HG03066 (cell line): ENCODE measurements around the gene TMEM45A.
"Not testable (repeated sequence)": the region's sequence is repeated elsewhere in the genome, so short reads cannot be mapped to it uniquely, and the experiment has no call there.

Source experiments
- ATAC-seq: cut with Tn5 transposase; IDR thresholded peaks from one replicate; pipeline ENCODE4 v1.9.1; 2021; ENCODE audit warnings: low read depth; ENCODE audit not compliant: unreplicated experiment

Gene TMEM45A

GRCh38 chr3:100482176-100482575, 10.2 kb upstream of the TMEM45A start:
- no peak for ATAC-seq

GRCh38 chr3:100483529-100483928, 8.9 kb upstream of the TMEM45A start:
- no peak for ATAC-seq

DNA sequence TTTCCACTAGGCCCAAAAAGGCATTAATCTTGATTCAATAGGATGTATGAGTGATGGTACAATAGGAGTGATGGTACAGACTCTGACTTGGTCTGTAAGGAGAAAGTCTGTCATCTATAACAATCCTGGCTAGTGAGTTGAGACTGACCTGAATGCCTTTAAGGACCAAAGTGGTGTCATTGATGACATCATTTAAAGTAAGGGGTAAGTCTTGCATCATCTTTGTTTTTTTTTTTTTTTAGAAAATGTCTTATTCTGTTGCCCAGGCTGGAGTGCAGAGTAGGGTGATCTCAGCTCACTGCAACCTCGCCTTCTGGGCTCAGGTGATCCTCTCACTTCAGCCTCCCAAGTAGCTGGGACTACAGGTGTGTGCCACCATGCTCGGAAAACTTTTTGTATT, 5.6 kb upstream of the TMEM45A start:
- no peak for ATAC-seq

DNA sequence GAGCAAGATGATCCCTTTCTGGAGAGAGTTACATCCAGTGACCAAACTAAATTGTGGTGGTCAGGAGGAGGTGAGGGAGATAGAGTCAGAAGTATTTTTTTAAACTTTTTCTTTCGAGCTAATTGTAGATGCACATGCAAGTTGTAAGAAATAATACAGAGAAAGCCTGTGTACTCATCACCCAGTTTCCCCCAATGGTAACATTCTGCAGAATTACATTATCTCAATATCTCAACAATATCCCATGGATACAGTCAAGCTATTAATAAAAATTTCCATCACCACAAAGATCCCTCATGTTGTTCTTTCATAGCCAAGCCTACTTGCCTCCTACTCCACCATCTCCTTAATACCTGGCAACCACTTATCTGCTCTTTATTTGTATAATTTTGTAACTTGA, 3.3 kb upstream of the TMEM45A start:
- no peak for ATAC-seq

DNA sequence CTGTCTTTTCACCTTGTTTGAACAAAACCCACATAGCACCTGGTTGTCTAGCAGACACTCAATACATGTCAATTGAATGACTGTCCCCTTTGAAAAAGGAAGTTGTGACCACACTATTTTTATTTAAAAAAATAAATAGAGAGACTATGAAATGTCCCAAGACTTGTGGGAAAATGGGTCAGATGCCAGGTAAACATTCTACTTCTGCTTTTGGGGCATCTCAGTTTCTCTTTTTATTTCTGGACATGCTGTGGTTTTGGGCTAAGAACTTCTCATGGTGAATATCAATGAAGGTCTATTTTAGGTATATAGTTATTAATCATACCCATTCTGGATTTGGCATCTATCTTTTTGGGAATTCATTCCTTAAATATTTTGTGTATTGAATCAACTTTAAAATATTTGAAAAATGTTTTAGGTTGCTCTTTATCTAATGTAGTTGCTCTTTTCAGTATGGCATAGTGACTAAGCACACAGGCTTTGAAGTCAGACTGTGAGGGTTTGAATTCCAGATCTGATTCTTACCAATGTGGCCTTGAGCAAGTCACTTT, 4.4 kb downstream of the TMEM45A start:
- ATAC-seq: no peak

DNA sequence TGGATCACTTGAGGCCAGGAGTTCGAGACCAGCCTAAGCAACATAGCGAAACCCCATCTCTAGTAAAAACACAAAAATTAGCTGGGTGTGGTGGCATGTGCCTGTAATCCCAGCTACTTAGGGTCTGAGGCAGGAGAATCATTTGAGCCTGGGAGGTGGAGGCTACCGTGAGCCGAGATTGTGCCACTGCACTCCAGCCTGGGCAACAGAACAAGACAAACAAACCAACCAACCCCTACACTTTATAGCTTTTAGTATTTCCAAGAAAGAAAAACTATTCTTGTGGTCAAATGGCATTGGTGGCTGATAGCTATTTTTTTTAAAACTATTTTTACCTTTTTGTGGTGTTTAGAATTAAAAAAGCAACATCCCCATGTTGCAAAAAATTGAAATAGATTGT, 7.2 kb downstream of the TMEM45A start:
- ATAC-seq: no peak

DNA sequence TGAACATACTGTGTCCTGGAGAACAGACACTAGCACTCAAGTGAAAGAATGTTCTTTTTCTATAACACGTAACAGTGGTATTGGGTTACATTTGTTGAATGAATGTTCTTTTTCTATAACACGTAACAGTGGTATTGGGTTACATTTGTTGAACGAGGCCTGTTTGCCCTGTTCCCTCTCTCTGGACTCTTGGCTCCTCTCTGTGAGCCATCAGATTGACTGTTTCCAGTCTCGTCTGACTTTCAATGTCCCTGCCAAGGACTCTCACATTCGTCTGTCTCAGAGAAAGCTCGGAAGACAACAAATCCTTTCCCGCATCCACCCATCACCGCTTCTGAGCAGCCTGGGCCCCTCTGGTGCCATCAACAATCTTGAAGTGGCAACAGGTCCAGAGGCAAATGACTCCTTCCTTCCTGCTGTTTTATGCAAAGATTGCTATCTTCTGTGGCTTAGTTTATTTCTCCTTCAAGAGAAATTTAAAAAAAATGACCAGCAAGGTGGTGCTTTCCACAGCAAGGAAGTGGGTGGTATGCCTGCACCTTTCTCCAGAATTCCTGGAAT, 8.0 kb downstream of the TMEM45A start:
- ATAC-seq: no peak

DNA sequence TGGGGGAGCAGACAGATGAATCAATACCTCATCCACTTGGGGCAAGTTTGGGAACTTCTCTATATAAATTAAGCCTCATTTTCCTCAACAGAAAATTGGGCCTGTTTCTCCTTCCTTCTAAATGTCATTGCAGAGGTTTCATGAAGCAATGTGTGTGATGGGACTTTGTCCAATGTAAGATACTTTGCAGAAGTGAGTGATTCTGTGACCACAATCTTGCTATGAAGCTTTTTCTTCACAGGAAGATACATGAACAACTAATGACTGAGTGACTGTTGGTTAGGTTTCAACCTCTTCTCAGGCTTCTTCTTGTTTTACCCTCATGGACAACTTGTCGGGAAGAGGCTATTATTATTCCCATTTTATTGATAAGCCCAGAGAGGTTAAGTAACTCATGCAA, 11.0 kb downstream of the TMEM45A start:
- ATAC-seq: no peak

- ATAC-seq: no peak
These were observed 13.9 kb downstream of the TMEM45A start for GRCh38 chr3:100506355-100506754.

- ATAC-seq: not testable (repeated sequence)
These were observed 17.4 kb downstream of the TMEM45A start for GRCh38 chr3:100509818-100510217.

DNA sequence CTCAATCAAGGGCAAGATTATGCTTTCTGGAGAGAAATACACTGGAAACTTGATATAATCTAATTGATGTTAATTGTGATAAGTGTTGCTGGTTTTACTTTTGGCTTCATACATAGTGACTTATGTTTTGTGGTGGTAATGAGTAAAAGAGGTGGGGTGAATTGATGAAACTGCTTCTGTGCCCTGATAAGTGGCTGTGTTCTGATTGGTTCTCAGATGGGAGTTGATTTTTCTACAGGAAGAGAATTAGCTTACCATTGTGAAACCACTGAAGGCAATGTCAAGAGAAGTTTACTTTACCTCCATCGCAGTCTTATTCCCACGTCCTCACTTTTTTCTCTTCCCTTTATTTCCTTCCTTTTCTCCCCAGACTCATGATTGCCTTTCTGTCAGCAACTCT, 23.8 kb downstream of the TMEM45A start:
- ATAC-seq: no peak

DNA sequence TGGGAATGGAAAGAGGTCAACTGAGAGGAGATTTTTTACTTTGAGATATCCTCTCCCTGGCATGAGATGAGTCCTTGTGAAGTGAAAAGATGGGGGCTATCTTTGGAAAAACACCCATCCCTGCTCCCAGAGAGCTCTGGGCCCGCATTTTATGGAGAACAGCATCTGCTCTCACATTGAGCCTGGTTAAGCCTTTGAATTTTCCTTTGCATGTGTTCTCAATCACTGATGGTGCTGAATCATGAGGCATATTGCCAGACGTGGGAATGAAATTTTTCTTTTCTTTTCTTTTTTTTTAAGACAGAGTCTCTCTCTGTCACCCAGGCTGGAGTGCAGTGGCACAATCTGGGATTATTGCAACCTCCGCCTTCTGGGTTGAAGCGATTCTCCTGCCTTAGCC, 24.4 kb downstream of the TMEM45A start:
- ATAC-seq: no peak

GRCh38 chr3:100517276-100517675, 24.9 kb downstream of the TMEM45A start:
- no peak for ATAC-seq

GRCh38 chr3:100518244-100518643, 25.8 kb downstream of the TMEM45A start:
- no peak for ATAC-seq

- ATAC-seq: no peak
These were observed 26.6 kb downstream of the TMEM45A start for GRCh38 chr3:100518983-100519382.

GRCh38 chr3:100521439-100521845, 29.0 kb downstream of the TMEM45A start:
- ATAC-seq: no peak

DNA sequence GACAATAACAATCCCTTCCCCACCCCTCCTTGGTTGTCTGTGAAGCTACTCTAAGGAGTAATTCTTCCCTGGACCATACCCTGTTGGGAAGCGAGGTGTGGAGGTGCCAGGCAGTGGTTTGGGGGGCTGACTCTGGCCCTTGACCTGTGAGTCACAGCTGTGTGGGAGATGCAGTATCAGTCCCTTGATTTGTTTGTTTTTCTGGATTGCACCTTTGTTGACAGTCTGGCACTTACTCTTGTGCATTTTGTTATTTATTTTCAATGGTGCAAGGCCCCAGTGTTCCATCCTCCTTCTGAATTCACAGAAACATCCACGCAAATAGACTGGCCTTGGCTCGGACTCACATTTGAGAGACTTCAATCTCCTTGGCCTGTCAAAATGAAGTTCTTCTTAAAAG, 29.7 kb downstream of the TMEM45A start:
- no peak for ATAC-seq

DNA sequence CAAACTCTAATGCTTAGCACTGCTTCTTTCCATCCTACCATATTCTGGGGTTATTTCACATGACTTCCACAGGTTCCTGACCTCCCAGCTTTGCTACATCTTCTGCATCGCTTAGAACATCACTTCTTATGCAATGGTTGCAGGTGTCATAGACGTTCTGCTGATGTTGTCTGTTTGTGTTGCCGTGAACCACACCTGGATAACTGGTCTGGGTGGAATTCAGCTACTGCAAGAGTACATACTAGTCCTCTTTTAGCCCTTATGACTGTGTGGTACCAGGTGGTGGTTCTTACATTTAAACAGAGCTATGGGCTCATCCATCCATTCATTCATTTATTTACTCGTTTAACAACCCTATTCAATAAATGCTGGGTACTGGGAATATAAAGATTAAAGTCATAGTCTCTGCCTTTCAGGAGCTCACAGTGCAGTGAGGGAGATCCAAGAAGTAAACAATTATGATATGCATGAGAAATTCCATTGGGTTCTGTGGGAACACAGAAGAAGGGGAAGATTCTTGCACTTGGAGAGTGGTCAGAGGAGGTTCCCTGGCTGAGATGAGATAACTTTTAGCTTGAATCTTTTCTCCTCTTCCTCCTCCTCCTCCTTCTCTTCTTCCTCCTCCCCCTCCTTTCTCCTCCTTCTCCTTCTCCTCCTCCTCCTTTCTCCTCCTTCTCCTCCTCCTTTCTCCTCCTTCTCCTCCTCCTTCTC, 30.8 kb downstream of the TMEM45A start:
- ATAC-seq: no peak

DNA sequence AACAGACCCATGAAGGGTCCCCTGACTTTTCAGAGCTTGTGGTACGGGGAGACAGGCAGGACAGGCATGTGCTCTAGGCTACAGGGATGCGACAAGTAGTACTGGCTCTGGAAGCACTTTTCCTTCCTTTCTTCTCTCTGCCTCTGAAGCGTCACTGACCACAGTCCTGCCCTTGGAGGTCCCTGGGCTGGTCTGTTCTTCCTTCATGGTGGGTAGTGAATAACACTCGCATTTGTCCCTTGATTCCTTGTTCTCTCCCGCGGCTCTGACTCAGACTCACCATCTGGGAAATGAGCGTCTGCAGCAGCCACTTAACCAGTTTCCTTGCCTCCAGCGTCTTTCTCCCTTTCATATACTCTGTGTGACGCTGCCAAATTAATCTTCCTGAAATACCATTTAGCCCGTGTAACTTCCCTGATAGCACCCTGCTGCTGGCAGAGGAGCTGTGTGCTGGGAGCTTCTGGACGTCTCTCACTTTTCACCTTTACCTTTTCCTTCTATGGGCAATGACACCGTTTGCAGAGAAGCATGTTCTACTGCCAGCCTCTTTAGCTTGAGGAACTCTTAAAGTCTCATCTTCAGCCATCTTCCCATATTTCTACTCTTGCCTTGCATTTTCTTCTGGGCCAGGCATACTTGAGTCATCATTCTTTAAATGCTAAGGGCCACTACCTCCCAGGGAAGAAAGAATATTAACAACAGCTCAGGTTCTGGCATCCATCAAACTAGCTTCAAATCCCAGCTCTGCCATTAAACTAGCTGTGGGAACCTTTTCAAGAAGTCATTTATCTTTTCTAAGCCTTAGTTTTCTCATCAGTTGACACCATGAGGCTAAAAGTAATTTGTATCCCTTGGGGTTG, 33.6 kb downstream of the TMEM45A start:
- no peak for ATAC-seq

DNA sequence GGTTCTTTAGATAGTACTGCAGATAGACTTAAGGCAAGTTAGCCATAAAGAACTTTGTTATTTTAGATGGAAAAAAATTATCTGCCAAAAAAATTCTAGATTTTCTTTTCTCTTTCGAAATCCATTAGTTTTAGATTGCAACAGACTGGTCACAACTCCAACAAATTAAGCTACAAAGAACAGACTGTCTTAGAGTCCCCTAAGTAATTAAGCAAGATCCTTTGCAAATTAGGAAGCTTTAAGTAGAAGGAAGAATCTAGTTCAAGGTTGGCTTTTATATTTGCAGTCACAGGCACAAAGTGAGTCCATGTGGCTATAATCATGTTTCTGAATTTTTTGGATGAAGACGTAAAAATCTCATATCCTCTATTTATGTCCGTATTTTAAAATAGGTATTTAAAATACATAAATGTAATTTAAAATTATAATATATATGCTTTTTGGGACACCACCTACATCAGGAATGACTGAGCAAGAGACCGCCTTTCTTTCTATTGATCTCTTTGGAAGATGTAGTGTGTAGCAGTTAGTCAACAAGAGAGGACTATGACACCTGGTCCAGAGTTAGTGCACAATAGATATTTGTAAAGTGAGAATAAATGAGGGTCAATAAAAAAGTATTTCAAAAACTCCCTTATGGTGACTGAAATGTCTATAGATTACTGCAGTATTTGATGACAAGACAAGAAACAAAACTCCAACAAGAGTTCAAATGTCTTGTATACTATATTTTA, 34.4 kb downstream of the TMEM45A start:
- ATAC-seq: no peak

DNA sequence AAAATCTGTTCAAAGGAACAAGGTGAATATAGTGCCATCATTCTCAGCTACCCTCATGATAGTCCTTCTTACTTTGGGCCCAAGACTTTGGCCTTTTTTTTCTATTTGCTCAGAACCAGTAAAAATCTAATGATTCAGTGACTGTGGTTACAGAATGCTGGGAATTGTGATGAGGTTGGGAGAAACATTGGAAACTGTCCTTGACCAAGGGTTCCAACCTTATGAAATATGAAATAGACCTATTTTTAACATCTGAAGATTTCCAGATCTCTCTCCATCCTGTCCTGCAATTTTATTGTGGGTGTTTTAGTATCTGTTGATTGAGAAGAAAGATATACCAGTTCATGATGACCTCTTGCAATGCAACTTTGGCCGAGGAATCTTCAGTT, 34.9 kb downstream of the TMEM45A start:
- ATAC-seq: no peak
